Peyer's patch (tissue), 4 donors: ENCODE measurements around the gene AKAP13.

ENCODE experiments used
- CTCF ChIP-seq, 6 experiments: fragments of 450-650 bp in 4 of 6; fragments of 200-600 bp in 2 of 6; sonication (generic) in 1 of 6; IDR thresholded peaks; one replicate each; pipeline ENCODE4 v1.5.1; 2017 to 2019; ENCODE audit warnings: antibody characterized with exemption in 6 of 6, mild to moderate bottlenecking in 3 of 6, moderate library complexity in 1 of 6
- POLR2A ChIP-seq, 2 donors: fragments of 450-650 bp; IDR thresholded peaks; one replicate each; pipeline ENCODE4 v1.5.1; 2017; ENCODE audit warnings: antibody characterized with exemption in 2 of 2, mild to moderate bottlenecking in 2 of 2, moderate library complexity in 2 of 2

- no peak for TF ChIP-seq CTCF (IDR thresholded peaks at IDR 0.05)
- TF ChIP-seq POLR2A (IDR thresholded peaks at IDR 0.05) = no peak
Measured at GRCh38 chr15:85745525-85746150, 365.2 kb downstream of the AKAP13 start.
